ENCODE data around the gene NT5C2. TPM values are rescaled to one million over a fixed set of nuclear protein-coding genes. Genes with fewer than 3 reads are reported as not detected.

Gene NT5C2
- total RNA-seq, 1 donor from 2014 or later: 105 TPM

- DNase-seq (ENCODE audit: low read depth) (no peak), FAIRE-seq (no peak)
- Histone ChIP-seq H3K27me3 (ENCODE audit: control insufficient read depth, insufficient read depth, low read length) (no peaks in the 10 kb centered on the region), H3K36me3 (ENCODE audit: control insufficient read depth, insufficient read depth, low read length) (peaks cover 2% of the 10 kb centered on the region), H3K4me3 (ENCODE audit: low read depth, low read length) (no peak overlapping the region)
- TF ChIP-seq, protein P1, sequence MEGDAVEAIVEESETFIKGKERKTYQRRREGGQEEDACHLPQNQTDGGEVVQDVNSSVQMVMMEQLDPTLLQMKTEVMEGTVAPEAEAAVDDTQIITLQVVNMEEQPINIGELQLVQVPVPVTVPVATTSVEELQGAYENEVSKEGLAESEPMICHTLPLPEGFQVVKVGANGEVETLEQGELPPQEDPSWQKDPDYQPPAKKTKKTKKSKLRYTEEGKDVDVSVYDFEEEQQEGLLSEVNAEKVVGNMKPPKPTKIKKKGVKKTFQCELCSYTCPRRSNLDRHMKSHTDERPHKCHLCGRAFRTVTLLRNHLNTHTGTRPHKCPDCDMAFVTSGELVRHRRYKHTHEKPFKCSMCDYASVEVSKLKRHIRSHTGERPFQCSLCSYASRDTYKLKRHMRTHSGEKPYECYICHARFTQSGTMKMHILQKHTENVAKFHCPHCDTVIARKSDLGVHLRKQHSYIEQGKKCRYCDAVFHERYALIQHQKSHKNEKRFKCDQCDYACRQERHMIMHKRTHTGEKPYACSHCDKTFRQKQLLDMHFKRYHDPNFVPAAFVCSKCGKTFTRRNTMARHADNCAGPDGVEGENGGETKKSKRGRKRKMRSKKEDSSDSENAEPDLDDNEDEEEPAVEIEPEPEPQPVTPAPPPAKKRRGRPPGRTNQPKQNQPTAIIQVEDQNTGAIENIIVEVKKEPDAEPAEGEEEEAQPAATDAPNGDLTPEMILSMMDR (IDR thresholded peaks at IDR 0.05; ENCODE audit: insufficient read depth, low read length, severe bottlenecking): no peak
Observed at GRCh38 chr10:103120977-103121735, 71.9 kb downstream of the NT5C2 start.

DNA sequence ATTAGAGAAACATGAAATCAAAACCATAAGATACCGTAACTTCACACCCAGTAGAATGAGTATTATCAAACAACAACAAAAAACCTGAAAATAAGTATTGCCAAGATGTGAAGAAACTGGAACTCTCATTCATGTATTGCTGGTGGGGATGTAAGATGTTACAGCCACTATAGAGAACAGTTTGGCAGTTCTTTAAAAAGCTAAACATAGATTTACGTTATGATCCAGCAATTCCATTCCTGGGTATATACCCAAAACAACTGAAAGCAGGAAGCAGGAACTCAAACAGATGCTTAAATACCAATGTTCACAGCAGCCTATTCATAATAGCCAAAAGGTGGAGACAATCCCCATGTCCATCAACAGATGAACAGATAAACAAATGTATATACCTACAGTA is 72.5 kb downstream of the NT5C2 start:
- TF ChIP-seq, protein P1 (IDR thresholded peaks at IDR 0.05; ENCODE audit: insufficient read depth, low read length, severe bottlenecking): no peak
- peaks cover 2% of the 10 kb centered on the region for H3K36me3 ChIP-seq (ENCODE audit: control insufficient read depth, insufficient read depth, low read length)
- no peak overlapping the region for H3K4me3 ChIP-seq (ENCODE audit: low read depth, low read length)
- H3K27me3 ChIP-seq (ENCODE audit: control insufficient read depth, insufficient read depth, low read length): no peaks in the 10 kb centered on the region
- no peak for FAIRE-seq
- DNase-seq (ENCODE audit: low read depth): no peak

- TF ChIP-seq, protein P1 (IDR thresholded peaks at IDR 0.05; ENCODE audit: insufficient read depth, low read length, severe bottlenecking): no peak
- Histone ChIP-seq H3K36me3 (ENCODE audit: control insufficient read depth, insufficient read depth, low read length) (no peaks in the 10 kb centered on the region), H3K27me3 (ENCODE audit: control insufficient read depth, insufficient read depth, low read length) (no peaks in the 10 kb centered on the region), H3K4me3 (ENCODE audit: low read depth, low read length) (no peak overlapping the region)
- DNase-seq (ENCODE audit: low read depth) (no peak), FAIRE-seq (no peak)
Observed at GRCh38 chr10:103117247-103117646, 75.8 kb downstream of the NT5C2 start.

GRCh38 chr10:103114876-103115275 is 78.2 kb downstream of the NT5C2 start:
- DNase-seq (ENCODE audit: low read depth) (peak; percentile 91), FAIRE-seq (no peak)
- Histone ChIP-seq H3K27me3 (ENCODE audit: control insufficient read depth, insufficient read depth, low read length) (no peaks in the 10 kb centered on the region), H3K36me3 (ENCODE audit: control insufficient read depth, insufficient read depth, low read length) (no peaks in the 10 kb centered on the region), H3K4me3 (ENCODE audit: low read depth, low read length) (no peak overlapping the region)
- TF ChIP-seq, protein P1 (IDR thresholded peaks at IDR 0.05; ENCODE audit: insufficient read depth, low read length, severe bottlenecking): no peak

GRCh38 chr10:103111918-103112877 is 80.9 kb downstream of the NT5C2 start:
- TF ChIP-seq, protein P1 (IDR thresholded peaks at IDR 0.05; ENCODE audit: insufficient read depth, low read length, severe bottlenecking): no peak
- FAIRE-seq (no peak), DNase-seq (ENCODE audit: low read depth) (no peak)
- Histone ChIP-seq H3K27me3 (ENCODE audit: control insufficient read depth, insufficient read depth, low read length) (no peaks in the 10 kb centered on the region), H3K4me3 (ENCODE audit: low read depth, low read length) (no peak overlapping the region), H3K36me3 (ENCODE audit: control insufficient read depth, insufficient read depth, low read length) (no peaks in the 10 kb centered on the region)
